ENCODE data around the gene AOPEP.

AOPEP gene

GRCh38 chr9:95084254-95084934, 357.9 kb downstream of the AOPEP start:
- DNase-seq (ENCODE audit: low read depth), result no peak

- no peak for DNase-seq (ENCODE audit: low read depth)
These were observed 358.7 kb downstream of the AOPEP start for GRCh38 chr9:95085036-95085770.

- no peak for DNase-seq (ENCODE audit: low read depth)
These were observed 359.5 kb downstream of the AOPEP start for GRCh38 chr9:95085861-95086563.

GRCh38 chr9:95086564-95086955, 360.1 kb downstream of the AOPEP start:
- DNase-seq (ENCODE audit: low read depth), result no peak

GRCh38 chr9:95087659-95088242, 361.3 kb downstream of the AOPEP start:
- no peak for DNase-seq (ENCODE audit: low read depth)

- DNase-seq (ENCODE audit: low read depth), result no peak
These were observed 362.1 kb downstream of the AOPEP start for GRCh38 chr9:95088421-95089161.

GRCh38 chr9:95089257-95090022, 362.9 kb downstream of the AOPEP start:
- DNase-seq (ENCODE audit: low read depth), result no peak

- DNase-seq (ENCODE audit: low read depth), result no peak
These were observed 363.7 kb downstream of the AOPEP start for GRCh38 chr9:95090023-95090791.

GRCh38 chr9:95090871-95091577, 364.5 kb downstream of the AOPEP start:
- no peak for DNase-seq (ENCODE audit: low read depth)

- DNase-seq (ENCODE audit: low read depth), result no peak
These were observed 365.2 kb downstream of the AOPEP start for GRCh38 chr9:95091601-95092261.

- no peak for DNase-seq (ENCODE audit: low read depth)
These were observed 366.0 kb downstream of the AOPEP start for GRCh38 chr9:95092262-95093072.

GRCh38 chr9:95093586-95093985, 367.1 kb downstream of the AOPEP start:
- DNase-seq (ENCODE audit: low read depth), result no peak

GRCh38 chr9:95094002-95094401, 367.5 kb downstream of the AOPEP start:
- no peak for DNase-seq (ENCODE audit: low read depth)

GRCh38 chr9:95095641-95096355, 369.3 kb downstream of the AOPEP start:
- no peak for DNase-seq (ENCODE audit: low read depth)

GRCh38 chr9:95096381-95096780, 369.9 kb downstream of the AOPEP start:
- DNase-seq (ENCODE audit: low read depth), result no peak

GRCh38 chr9:95096807-95097206, 370.3 kb downstream of the AOPEP start:
- no peak for DNase-seq (ENCODE audit: low read depth)

GRCh38 chr9:95097279-95097678, 370.8 kb downstream of the AOPEP start:
- DNase-seq (ENCODE audit: low read depth), result no peak
